ENCODE results near the gene SIRT2.
A peak's percentile ranks its signal among the peaks of the same experiment; 100 is the strongest.
"Not testable (repeated sequence)": the region's sequence is repeated elsewhere in the genome, so short reads cannot be mapped to it uniquely, and the experiment has no call there.

The SIRT2 gene

GRCh38 chr19:38899447-38900201, at the start of gene SIRT2, which contains the start of gene NFKBIB:
Gene SIRT2, minus strand, starts transcription at chr19:38899618. Its CDS starts 97 bp downstream, at chr19:38899521.
Gene NFKBIB, plus strand, starts transcription at chr19:38899969. Its CDS starts 64 bp downstream, at chr19:38900033.
- DNase-seq = peak; percentile 100

- DNase-seq = no peak
Measured at GRCh38 chr19:38946229-38947010, 47.0 kb upstream of the SIRT2 start.

- DNase-seq = no peak
Measured at GRCh38 chr19:38945562-38946228, 46.3 kb upstream of the SIRT2 start.

- no peak for DNase-seq
Measured at GRCh38 chr19:38944981-38945506, 45.6 kb upstream of the SIRT2 start.

DNA sequence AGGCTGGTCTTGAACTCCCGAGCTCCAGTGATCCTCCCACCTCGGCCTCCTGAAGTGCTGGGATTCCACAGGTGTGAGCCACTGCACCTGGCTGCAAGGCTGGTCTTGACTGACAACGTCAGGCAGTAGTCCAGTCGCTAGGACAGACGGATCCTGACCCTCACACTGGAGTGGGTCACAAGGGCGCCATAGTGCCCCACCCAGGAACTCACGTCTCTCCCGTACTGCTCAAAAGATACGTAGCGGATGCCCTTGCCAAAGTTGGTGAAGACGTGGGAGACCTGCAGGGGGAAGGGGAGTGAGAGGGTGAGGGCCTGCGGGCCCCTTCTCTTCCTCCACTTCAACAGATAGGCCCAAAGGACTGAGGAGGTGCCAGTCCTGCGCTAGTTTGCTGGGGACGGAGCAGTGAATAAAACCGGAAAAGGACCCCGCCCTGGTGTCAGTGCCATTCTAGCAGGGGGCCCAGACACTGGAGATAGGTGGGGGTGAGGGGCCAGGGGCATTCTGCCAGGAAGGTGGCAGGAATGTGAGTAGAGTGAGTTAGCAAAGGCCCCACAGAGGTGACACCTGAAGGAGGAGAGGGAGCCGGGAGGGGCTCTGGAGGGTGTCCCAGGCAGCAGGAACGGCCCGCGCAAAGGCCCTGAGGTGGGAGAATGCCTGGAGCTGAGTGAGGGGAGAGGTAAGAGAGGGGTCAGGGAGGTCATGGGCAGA, 43.2 kb upstream of the SIRT2 start:
- DNase-seq = no peak

DNA sequence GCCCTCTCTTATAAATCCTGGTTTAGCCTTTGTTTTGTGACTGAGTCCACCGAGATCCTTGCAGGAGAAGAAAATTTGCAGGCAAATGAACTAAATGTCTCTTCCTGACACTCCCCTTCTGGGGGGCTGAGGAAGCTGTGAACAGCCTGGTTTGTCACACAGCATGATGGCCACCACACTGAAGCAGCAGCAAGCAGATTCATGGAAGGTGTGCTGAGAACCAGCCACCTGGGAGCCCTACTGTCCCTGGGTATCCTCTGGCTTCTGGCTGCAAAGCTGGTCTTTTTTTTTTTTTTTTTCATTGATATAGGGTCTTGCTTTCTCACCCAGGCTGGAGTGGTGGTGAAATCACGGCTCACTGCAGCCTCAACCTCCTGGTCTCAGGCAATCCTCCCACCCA, 42.6 kb upstream of the SIRT2 start:
- no peak for DNase-seq

GRCh38 chr19:38941466-38941865, 42.0 kb upstream of the SIRT2 start:
- DNase-seq = not testable (repeated sequence)

DNA sequence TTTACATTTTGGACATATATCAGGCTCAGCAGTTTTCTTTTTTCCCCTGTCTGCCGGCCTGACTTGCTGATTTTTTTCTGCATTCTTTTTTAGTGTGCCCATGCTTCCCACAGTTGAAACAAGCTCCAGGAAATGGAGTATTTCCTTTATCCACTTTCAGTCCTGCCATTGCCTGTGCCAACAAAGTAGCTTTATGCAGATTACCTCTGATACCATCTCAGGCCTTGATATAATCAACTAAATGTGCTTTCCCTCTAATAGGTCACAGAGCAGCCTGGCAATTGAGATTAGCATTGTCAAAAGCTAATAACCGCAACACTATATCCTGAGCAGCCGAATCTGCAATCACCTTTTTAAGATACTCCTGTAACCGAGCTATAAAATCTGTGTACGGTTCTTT, 40.5 kb upstream of the SIRT2 start:
- DNase-seq = no peak

- no peak for DNase-seq
Measured at GRCh38 chr19:38933544-38933943, 34.1 kb upstream of the SIRT2 start.

DNA sequence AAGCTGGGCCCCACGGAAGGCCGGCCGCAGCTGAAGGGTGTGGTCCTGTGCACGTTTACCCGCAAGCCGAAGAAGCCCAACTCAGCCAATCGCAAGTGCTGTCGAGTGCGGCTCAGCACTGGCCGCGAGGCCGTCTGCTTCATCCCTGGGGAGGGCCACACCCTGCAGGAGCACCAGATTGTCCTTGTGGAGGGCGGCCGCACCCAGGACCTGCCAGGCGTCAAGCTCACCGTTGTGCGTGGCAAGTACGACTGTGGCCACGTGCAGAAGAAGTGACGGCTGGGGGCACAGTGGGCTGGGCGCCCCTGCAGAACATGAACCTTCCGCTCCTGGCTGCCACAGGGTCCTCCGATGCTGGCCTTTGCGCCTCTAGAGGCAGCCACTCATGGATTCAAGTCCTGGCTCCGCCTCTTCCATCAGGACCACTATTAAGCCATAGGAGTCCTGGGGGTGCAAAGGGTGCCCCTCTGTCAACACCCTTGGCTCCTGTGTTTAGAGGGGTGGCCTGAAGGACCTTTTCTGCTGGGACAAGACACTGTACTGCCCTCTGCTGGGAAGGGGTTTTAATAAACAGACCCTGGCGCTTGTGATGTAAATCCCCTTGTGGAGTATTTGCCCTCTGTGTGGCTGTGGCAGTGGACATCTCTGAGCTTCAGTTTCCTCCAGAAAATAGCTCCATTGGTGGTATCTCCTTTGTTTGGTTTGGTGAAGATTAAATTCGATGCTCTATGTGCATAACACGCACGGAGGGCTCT, 33.2 kb upstream of the SIRT2 start:
- peak; percentile 58 for DNase-seq

GRCh38 chr19:38931521-38931793, 32.0 kb upstream of the SIRT2 start:
- DNase-seq = no peak

GRCh38 chr19:38930776-38931520, 31.5 kb upstream of the SIRT2 start, which contains the start of gene MRPS12:
Gene MRPS12, plus strand, starts transcription at chr19:38930944. Its CDS starts 351 bp downstream, at chr19:38931295.
- DNase-seq = peak; percentile 100

DNA sequence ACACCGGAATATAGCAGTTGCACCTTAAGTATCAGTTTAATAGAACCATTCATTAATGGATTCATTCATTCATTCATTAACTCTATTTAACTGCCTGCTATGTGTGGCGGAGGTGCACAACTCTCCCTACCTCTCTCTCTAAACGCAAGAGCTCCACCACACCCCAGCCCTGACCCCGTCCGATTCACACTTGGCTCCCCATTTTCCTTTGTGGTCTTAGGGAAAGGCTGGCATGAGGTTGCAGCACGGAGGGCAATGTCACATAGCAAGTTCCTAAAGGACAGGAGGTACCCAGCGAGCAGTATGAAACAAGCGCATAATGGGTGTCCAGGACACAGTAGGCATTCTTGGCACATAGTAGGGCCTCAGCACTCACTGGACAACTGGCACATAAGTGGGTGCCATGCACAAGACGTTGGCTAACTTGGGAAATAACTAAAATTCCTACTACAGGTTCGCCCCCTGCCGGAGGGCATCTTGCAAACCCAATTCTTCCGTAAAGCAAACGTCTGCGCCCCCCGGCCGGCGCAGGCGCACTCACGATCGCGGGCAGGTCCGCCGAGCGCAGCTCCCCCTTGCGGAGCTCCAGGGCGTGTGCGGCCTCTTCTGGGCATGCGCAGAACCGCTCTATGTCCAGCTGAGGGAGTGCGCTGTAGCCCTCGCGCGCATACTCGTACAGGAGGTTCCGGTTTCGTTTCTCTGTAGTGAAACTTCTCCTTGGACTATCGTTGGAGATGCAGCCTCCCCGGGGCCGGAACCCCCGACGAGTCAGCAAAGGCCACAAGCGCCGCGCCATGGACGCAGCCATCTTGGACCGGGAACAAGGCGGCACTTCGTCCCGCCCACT, 30.7 kb upstream of the SIRT2 start, which contains the start of gene SARS2:
Gene SARS2, minus strand, starts transcription at position 835 of the 847 bp plus-strand sequence. Its CDS starts 27 bp downstream, at position 808.
- DNase-seq = peak; percentile 94

DNA sequence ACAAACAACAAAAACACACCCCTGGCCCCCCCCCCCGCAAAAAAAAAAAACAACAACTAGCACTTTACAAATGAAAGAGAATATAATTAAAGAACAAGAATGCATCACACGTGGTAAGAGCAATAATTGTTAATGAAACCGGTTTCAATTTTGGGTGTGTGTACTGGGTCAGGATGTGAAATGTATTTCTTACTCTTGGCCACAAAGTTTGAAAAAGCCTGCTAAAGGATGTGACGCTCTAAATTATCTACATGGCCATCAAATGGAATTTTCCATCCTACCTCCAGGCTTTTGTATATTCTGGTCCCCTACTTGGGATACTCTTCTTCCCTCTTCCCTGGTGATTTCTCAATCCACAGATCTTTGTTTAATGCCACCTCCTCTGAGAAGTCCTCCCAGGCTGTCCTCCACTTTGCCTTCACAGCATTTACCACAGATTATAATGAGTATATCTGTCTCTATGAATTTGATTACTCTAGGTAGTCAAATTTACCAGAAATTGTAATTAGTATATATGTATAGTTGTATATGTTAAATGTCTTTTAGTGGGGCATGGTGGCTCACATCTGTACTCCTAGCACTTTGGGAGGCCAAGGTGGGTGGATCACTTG, 29.1 kb upstream of the SIRT2 start:
- no peak for DNase-seq

GRCh38 chr19:38924388-38924787, 25.0 kb upstream of the SIRT2 start:
- no peak for DNase-seq

DNA sequence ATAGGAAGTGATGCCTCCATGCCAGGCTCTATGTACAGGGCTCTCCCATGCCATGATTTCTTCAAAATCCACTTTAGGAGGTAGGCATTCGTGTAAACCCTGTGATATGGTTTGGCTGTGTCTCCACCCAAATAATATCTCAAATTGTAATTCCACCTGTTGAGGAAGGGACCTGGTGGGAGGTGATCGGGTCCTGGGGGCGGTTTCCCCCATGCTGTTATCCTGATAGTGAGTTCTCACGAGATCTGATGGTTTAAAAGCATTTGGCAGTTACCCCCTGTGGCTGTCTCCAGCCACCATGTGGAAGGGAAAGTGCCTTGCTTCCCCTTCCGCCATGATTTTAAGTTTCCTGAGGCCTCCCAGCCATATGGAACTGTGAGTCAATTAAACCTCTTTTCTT, 23.1 kb upstream of the SIRT2 start:
- DNase-seq = no peak

DNA sequence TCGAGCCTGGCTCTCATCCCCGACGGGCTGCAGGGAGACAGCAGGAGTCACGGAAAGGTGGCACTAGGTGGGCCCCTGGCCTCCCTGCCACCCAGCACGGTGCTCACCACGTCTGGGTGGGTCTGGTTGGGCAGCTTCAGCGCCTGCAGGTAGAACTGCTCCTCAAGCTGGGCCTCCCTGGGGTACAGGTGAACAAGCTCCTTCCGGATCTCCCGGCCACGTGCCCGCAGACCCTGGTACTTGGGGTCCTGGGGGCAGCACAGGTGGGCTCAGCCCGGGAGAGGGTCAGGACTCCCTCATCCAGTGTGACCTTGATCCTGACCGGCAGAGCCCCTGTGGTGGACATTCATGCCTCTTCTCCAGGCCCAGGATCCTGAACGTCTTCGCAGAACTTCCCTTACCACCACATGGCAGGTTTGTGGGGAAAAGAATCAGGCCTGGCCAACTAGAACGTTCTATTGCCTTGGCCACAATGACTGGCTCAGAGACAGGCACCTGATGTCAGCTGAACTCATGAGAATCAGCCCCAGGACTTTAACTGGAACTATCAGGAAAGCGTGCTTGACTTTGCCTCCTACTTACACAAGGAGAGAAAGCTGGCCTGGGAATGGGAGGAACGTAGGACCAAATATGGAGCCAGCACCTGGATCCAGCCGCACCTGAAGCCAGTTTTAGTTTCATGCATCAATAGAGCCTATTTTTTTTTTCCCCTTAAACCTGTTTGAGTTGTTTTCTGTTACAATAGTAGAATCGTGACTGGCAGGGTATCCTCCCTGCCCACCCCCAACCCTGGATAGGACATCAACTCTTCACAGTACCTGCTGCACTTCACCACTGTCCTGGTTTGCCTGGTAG, 22.2 kb upstream of the SIRT2 start:
- DNase-seq = no peak

- no peak for DNase-seq
Measured at GRCh38 chr19:38920602-38921419, 21.4 kb upstream of the SIRT2 start.
